GM19239 (cell line): ENCODE results near the gene CYP2A13.
A peak's percentile ranks its signal among the peaks of the same experiment; 100 is the strongest.
"Not testable (repeated sequence)": the region's sequence is repeated elsewhere in the genome, so short reads cannot be mapped to it uniquely, and the experiment has no call there.

ENCODE experiments used
- DNase-seq: peaks from one replicate; pipeline ENCODE4 v3.0.0; 2011; ENCODE audit warnings: low spot score; ENCODE audit not compliant: insufficient read length
- FAIRE-seq: peaks from 2 replicates; lab custom pipeline; 2011; peaks lifted over from hg19 to GRCh38; lab: Jason Lieb, UNC

CYP2A13 gene

GRCh38 chr19:41116261-41116660, 28.0 kb downstream of the CYP2A13 start:
- FAIRE-seq (no peak), DNase-seq (no peak)

- not testable (repeated sequence) for DNase-seq, FAIRE-seq
These were observed 33.0 kb downstream of the CYP2A13 start for GRCh38 chr19:41120929-41121911.

GRCh38 chr19:41122846-41123245, 34.6 kb downstream of the CYP2A13 start:
- not testable (repeated sequence) for FAIRE-seq, DNase-seq

GRCh38 chr19:41123716-41124294, 35.6 kb downstream of the CYP2A13 start:
- DNase-seq (no peak), FAIRE-seq (no peak)

GRCh38 chr19:41126765-41127203, 38.5 kb downstream of the CYP2A13 start:
- DNase-seq, FAIRE-seq: not testable (repeated sequence)

- not testable (repeated sequence) for DNase-seq, FAIRE-seq
These were observed 39.1 kb downstream of the CYP2A13 start for GRCh38 chr19:41127362-41127761.

- peak; percentile 49 for FAIRE-seq
- not testable (repeated sequence) for DNase-seq
These were observed 39.6 kb downstream of the CYP2A13 start for GRCh38 chr19:41127801-41128300.

- FAIRE-seq = no peak
- no peak for DNase-seq
These were observed 40.4 kb downstream of the CYP2A13 start for GRCh38 chr19:41128692-41129091.

GRCh38 chr19:41131186-41131585, 42.9 kb downstream of the CYP2A13 start:
- no peak for DNase-seq

GRCh38 chr19:41133260-41133659, 45.0 kb downstream of the CYP2A13 start:
- FAIRE-seq (no peak), DNase-seq (no peak)

More at GRCh38 chr19:41131186-41131585, 42.9 kb downstream of the CYP2A13 start:
- FAIRE-seq = no peak

GRCh38 chr19:41134616-41135015, 46.4 kb downstream of the CYP2A13 start:
- no peak for FAIRE-seq
- DNase-seq = no peak

- not testable (repeated sequence) for DNase-seq
- peak; percentile 98 for FAIRE-seq
These were observed 47.4 kb downstream of the CYP2A13 start for GRCh38 chr19:41135390-41136384.

- DNase-seq (no peak), FAIRE-seq (no peak)
These were observed 48.6 kb downstream of the CYP2A13 start for GRCh38 chr19:41136636-41137455.

- peak; percentile 35 for DNase-seq
- FAIRE-seq = peak; percentile 84
These were observed 56.2 kb downstream of the CYP2A13 start for GRCh38 chr19:41144403-41144802.
